HG03521 (cell line): Measurements from ENCODE around the gene PAAF1.
A peak's percentile ranks its signal among the peaks of the same experiment; 100 is the strongest.

Experiments
- ATAC-seq: cut with Tn5 transposase; IDR thresholded peaks from one replicate; pipeline ENCODE4 v1.9.1; 2021; ENCODE audit warnings: mild to moderate bottlenecking, moderate library complexity; ENCODE audit not compliant: unreplicated experiment

The PAAF1 gene

GRCh38 chr11:73876424-73877310, at the start of gene PAAF1, which contains the start of gene COA4:
Gene PAAF1, plus strand, starts transcription at chr11:73876999. Its CDS starts 23 bp downstream, at chr11:73877022.
Gene COA4, minus strand, starts transcription at chr11:73876846. Its CDS starts 3,468 bp downstream, at chr11:73873378.
- ATAC-seq: peak; percentile 98

GRCh38 chr11:73830261-73830660, 46.5 kb upstream of the PAAF1 start:
- ATAC-seq: no peak

- ATAC-seq: no peak
Observed at GRCh38 chr11:73833067-73833466, 43.7 kb upstream of the PAAF1 start.

- ATAC-seq: no peak
Observed at GRCh38 chr11:73838443-73839122, 38.2 kb upstream of the PAAF1 start.

GRCh38 chr11:73839123-73839457, 37.7 kb upstream of the PAAF1 start:
- no peak for ATAC-seq

- ATAC-seq: no peak
Observed at GRCh38 chr11:73851046-73851764, 25.6 kb upstream of the PAAF1 start.

GRCh38 chr11:73852049-73852448, 24.8 kb upstream of the PAAF1 start:
- ATAC-seq: no peak

- no peak for ATAC-seq
Observed at GRCh38 chr11:73854680-73855079, 22.1 kb upstream of the PAAF1 start.

GRCh38 chr11:73856031-73856567, 20.7 kb upstream of the PAAF1 start:
- no peak for ATAC-seq

GRCh38 chr11:73859671-73860070, 17.1 kb upstream of the PAAF1 start:
- no peak for ATAC-seq

- ATAC-seq: no peak
Observed at GRCh38 chr11:73860202-73860601, 16.6 kb upstream of the PAAF1 start.

- ATAC-seq: no peak
Observed at GRCh38 chr11:73862986-73863385, 13.8 kb upstream of the PAAF1 start.

- no peak for ATAC-seq
Observed at GRCh38 chr11:73866095-73866579, 10.7 kb upstream of the PAAF1 start.

- no peak for ATAC-seq
Observed at GRCh38 chr11:73866586-73866996, 10.2 kb upstream of the PAAF1 start.

GRCh38 chr11:73869332-73869949, 7.4 kb upstream of the PAAF1 start:
- no peak for ATAC-seq

- no peak for ATAC-seq
Observed at GRCh38 chr11:73870261-73870660, 6.5 kb upstream of the PAAF1 start.

- ATAC-seq: no peak
Observed at GRCh38 chr11:73872749-73873357, 3.9 kb upstream of the PAAF1 start.

- ATAC-seq: no peak
Observed at GRCh38 chr11:73875380-73875779, 1.4 kb upstream of the PAAF1 start.

GRCh38 chr11:73875840-73876239, 959 bp upstream of the PAAF1 start:
- ATAC-seq: no peak

GRCh38 chr11:73878771-73879170, 2.0 kb downstream of the PAAF1 start:
- ATAC-seq: no peak
